ENCODE measurements around the gene KDM4C.

KDM4C gene

DNA sequence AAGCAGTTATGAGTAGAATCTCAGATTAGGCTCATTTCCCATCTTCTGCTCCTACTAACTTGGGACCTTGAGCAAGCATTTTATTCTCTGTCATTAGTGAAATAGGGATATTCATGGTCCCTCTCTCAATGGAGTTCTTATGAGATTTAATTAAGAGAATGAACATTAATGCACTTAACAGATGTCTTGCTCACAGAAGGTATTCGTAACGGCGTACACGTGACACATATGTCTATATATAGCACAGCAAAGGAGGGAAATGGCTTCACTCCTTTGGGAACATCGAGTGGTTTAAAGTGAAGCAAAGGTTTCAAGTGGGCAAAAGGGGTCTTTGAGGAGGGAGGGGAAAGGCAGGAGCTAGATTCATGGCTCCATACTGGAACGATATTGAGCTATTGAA, 24.6 kb downstream of the KDM4C start:
- Histone ChIP-seq H3K9ac (ENCODE audit: low read length) (no peak overlapping the region), H3K9me2 (replicated peaks; ENCODE audit: insufficient read depth, low read length) (no peaks in the 10 kb centered on the region), H4K20me1 (ENCODE audit: low read depth, low read length) (peaks cover 31% of the 10 kb centered on the region), H3K79me2 (ENCODE audit: insufficient read depth, low read length) (peaks cover 96% of the 10 kb centered on the region), H3K27me3 (ENCODE audit: low read length) (no peaks in the 10 kb centered on the region), H3K9me3 (ENCODE audit: insufficient read depth, low read length) (no peaks in the 10 kb centered on the region), H3K4me2 (ENCODE audit: low read depth, low read length, poor library complexity, severe bottlenecking) (no peak overlapping the region), H3K36me3 (ENCODE audit: low read length) (no peaks in the 10 kb centered on the region), H3K4me3 (ENCODE audit: insufficient read depth, low read length, poor library complexity, severe bottlenecking) (no peak overlapping the region), H3K27ac (ENCODE audit: low read depth, low read length) (no peak overlapping the region), H3F3A (ENCODE audit: insufficient read depth) (no peaks in the 10 kb centered on the region), H2AFZ (ENCODE audit: low read depth, low read length, severe bottlenecking) (no peak overlapping the region)
- no peak for TF ChIP-seq EZH2phosphoT487 (conservative IDR thresholded peaks at IDR 0.05; ENCODE audit: low read length)
- no peak for TF ChIP-seq CTCF (IDR thresholded peaks at IDR 0.05; ENCODE audit: insufficient read depth, low read length, poor library complexity, severe bottlenecking)

- no peak overlapping the region for H3K4me2 ChIP-seq (ENCODE audit: low read depth, low read length, poor library complexity, severe bottlenecking)
- H3F3A ChIP-seq (ENCODE audit: insufficient read depth), result no peaks in the 10 kb centered on the region
- no peak overlapping the region for H3K4me3 ChIP-seq (ENCODE audit: insufficient read depth, low read length, poor library complexity, severe bottlenecking)
- H3K27ac ChIP-seq (ENCODE audit: low read depth, low read length), result no peak overlapping the region
- peaks cover 34% of the 10 kb centered on the region for H4K20me1 ChIP-seq (ENCODE audit: low read depth, low read length)
- H3K9me2 ChIP-seq (replicated peaks; ENCODE audit: insufficient read depth, low read length), result no peaks in the 10 kb centered on the region
- H3K9me3 ChIP-seq (ENCODE audit: insufficient read depth, low read length), result no peaks in the 10 kb centered on the region
- TF ChIP-seq EZH2phosphoT487 (conservative IDR thresholded peaks at IDR 0.05; ENCODE audit: low read length) (no peak), CTCF (IDR thresholded peaks at IDR 0.05; ENCODE audit: insufficient read depth, low read length, poor library complexity, severe bottlenecking) (no peak)
- no peak overlapping the region for H3K9ac ChIP-seq (ENCODE audit: low read length)
- peaks cover 96% of the 10 kb centered on the region for H3K79me2 ChIP-seq (ENCODE audit: insufficient read depth, low read length)
- H3K36me3 ChIP-seq (ENCODE audit: low read length), result no peaks in the 10 kb centered on the region
- H2AFZ ChIP-seq (ENCODE audit: low read depth, low read length, severe bottlenecking), result no peak overlapping the region
- no peaks in the 10 kb centered on the region for H3K27me3 ChIP-seq (ENCODE audit: low read length)
Observed at GRCh38 chr9:6782981-6783380, 25.2 kb downstream of the KDM4C start.

- Histone ChIP-seq H3K27me3 (ENCODE audit: low read length) (no peaks in the 10 kb centered on the region), H4K20me1 (ENCODE audit: low read depth, low read length) (peaks cover 41% of the 10 kb centered on the region), H3K4me3 (ENCODE audit: insufficient read depth, low read length, poor library complexity, severe bottlenecking) (no peak overlapping the region), H3K9me2 (replicated peaks; ENCODE audit: insufficient read depth, low read length) (no peaks in the 10 kb centered on the region), H3K27ac (ENCODE audit: low read depth, low read length) (no peak overlapping the region), H3K79me2 (ENCODE audit: insufficient read depth, low read length) (peaks cover 96% of the 10 kb centered on the region), H3K4me2 (ENCODE audit: low read depth, low read length, poor library complexity, severe bottlenecking) (no peak overlapping the region), H3K9me3 (ENCODE audit: insufficient read depth, low read length) (no peaks in the 10 kb centered on the region), H3K9ac (ENCODE audit: low read length) (no peak overlapping the region), H3F3A (ENCODE audit: insufficient read depth) (no peaks in the 10 kb centered on the region), H3K36me3 (ENCODE audit: low read length) (no peaks in the 10 kb centered on the region), H2AFZ (ENCODE audit: low read depth, low read length, severe bottlenecking) (no peak overlapping the region)
- TF ChIP-seq EZH2phosphoT487 (conservative IDR thresholded peaks at IDR 0.05; ENCODE audit: low read length), result no peak
- no peak for TF ChIP-seq CTCF (IDR thresholded peaks at IDR 0.05; ENCODE audit: insufficient read depth, low read length, poor library complexity, severe bottlenecking)
Observed at GRCh38 chr9:6783753-6784152, 26.0 kb downstream of the KDM4C start.

Data from SU-DHL-6 (cell line).